Upper lobe of left lung (tissue), 6 donors: Measurements from ENCODE around the gene ASCC1. TPM values are rescaled to one million over a fixed set of nuclear protein-coding genes. Genes with fewer than 3 reads are reported as not detected.

Source experiments
- ATAC-seq, 2 donors: fragments of 200-7000 bp; cut with Tn5 transposase; one replicate each; pipeline ENCODE4 v1.9.1; 2022; ENCODE audit warnings: mild to moderate bottlenecking in 2 of 2, moderate library complexity in 2 of 2; ENCODE audit not compliant: low FRiP score in 2 of 2
- DNase-seq, 2 donors: peaks; one replicate each; pipeline ENCODE4 v3.0.0-alpha.2; 2019 to 2020
- H3K27ac ChIP-seq, 4 donors: fragments of 200-600 bp; sonication (generic); one replicate each; pipeline ENCODE4 v1.5.1; 2016 to 2019
- H3K27me3 ChIP-seq, 4 donors: fragments of 200-600 bp; sonication (generic); one replicate each; pipeline ENCODE4 v1.5.1; 2017 to 2019
- H3K36me3 ChIP-seq, 4 donors: fragments of 200-600 bp; sonication (generic); one replicate each; pipeline ENCODE4 v1.5.1; 2016 to 2019
- H3K4me1 ChIP-seq, 4 donors: fragments of 200-600 bp; sonication (generic); one replicate each; pipeline ENCODE4 v1.5.1; 2018 to 2019
- H3K4me3 ChIP-seq, 4 donors: fragments of 200-600 bp; sonication (generic); one replicate each; pipeline ENCODE4 v1.5.1; 2017 to 2019; ENCODE audit warnings: mild to moderate bottlenecking in 2 of 4, moderate library complexity in 1 of 4
- H3K9me3 ChIP-seq, 4 donors: fragments of 200-600 bp; sonication (generic); one replicate each; pipeline ENCODE4 v1.5.1; 2018 to 2019
- CTCF ChIP-seq, 6 experiments: fragments of 450-650 bp in 4 of 6; fragments of 200-600 bp in 2 of 6; sonication (generic) in 2 of 6; IDR thresholded peaks; one replicate each; pipeline ENCODE4 v1.5.1; 2016 to 2019; ENCODE audit warnings: antibody characterized with exemption in 6 of 6
- EP300 ChIP-seq, 4 donors: sonication (generic); formaldehyde crosslinking; IDR thresholded peaks; one replicate each; pipeline ENCODE4 v1.5.1; 2017; ENCODE audit warnings: antibody characterized with exemption in 4 of 4, control low read depth in 2 of 4
- POLR2A ChIP-seq, 4 donors: fragments of 450-650 bp; IDR thresholded peaks; one replicate each; pipeline ENCODE4 v1.5.1; 2016 to 2017; ENCODE audit warnings: antibody characterized with exemption in 4 of 4, mild to moderate bottlenecking in 2 of 4
- POLR2AphosphoS5 ChIP-seq, 2 donors: sonication (generic); formaldehyde crosslinking; IDR thresholded peaks; one replicate each; pipeline ENCODE4 v1.5.1; 2017; ENCODE audit warnings: antibody characterized with exemption in 2 of 2
- WGBS, 2 donors: methylation state at CpG; one replicate each; pipeline ENCODE4 v1.1.5; 2017 to 2018; 5-methylcytosine and 5-hydroxymethylcytosine counted together
- total RNA-seq, 6 donors: library from RNA; depleted of rRNA in 4 of 6; stranded (reverse); fragments of >200 nt in 4 of 6; gene quantifications; one replicate each; pipeline versions ENCODE4 v1.1.0 to v1.2.1, GENCODE V29; 2016 to 2021
- donor health status: DM: no; HTN: no; CAD: no; lungs with moderate emphysema.
- donor health status: DM: no; HTN: yes; CAD: no; lungs with severe emphysema.

ASCC1 gene
- total RNA-seq, 6 donors from 2014 or later, result 20.4 to 40.7 (median 24.4) TPM

GRCh38 chr10:72245949-72246525 is 30.0 kb upstream of the ASCC1 start:
- Histone ChIP-seq H3K9me3 (no peaks in the 10 kb centered on the region), H3K4me3 (no peak overlapping the region), H3K36me3 (no peaks in the 10 kb centered on the region), H3K27ac (peak overlapping the region; percentile 21 to 94 (median 88)), H3K27me3 (no peaks in the 10 kb centered on the region), H3K4me1 (peaks cover 96 to 97% (median 97%) of the 10 kb centered on the region in 4 donors)
- no peak for ATAC-seq
- WGBS, 2 donors, result 19 to 21% methylated on average over 3 of the region's 3 CpGs
- no peak for TF ChIP-seq POLR2AphosphoS5 (IDR thresholded peaks at IDR 0.05)
- no peak for TF ChIP-seq POLR2A (IDR thresholded peaks at IDR 0.05)
- TF ChIP-seq CTCF (IDR thresholded peaks at IDR 0.05), result no peak
- no peak for TF ChIP-seq EP300 (IDR thresholded peaks at IDR 0.05)
- DNase-seq, result no peak

- H3K4me1 ChIP-seq, result peaks cover 82 to 84% (median 84%) of the 10 kb centered on the region in 4 donors
- WGBS, 2 donors, result 75 to 78% methylated on average over 5 of the region's 5 CpGs
Observed at GRCh38 chr10:72244573-72245038, 28.5 kb upstream of the ASCC1 start.

GRCh38 chr10:72243822-72244437 is 27.9 kb upstream of the ASCC1 start:
- Histone ChIP-seq H3K4me3 (no peak overlapping the region), H3K27ac (peak overlapping the region; percentile 66 to 94 (median 88)), H3K36me3 (no peaks in the 10 kb centered on the region), H3K27me3 (no peaks in the 10 kb centered on the region), H3K9me3 (no peaks in the 10 kb centered on the region), H3K4me1 (peaks cover 75 to 78% (median 77%) of the 10 kb centered on the region in 4 donors)
- 45 to 64% methylated on average over 11 of the region's 11 CpGs for WGBS, 2 donors
- ATAC-seq (peak; percentile 54 to 72), DNase-seq (peak in 1 of 2 donors; percentile 65)
- TF ChIP-seq CTCF (IDR thresholded peaks at IDR 0.05), result peak in 4 of 6 experiments; percentile 15 to 54 (median 28)
- peak; percentile 81 to 92 for TF ChIP-seq POLR2AphosphoS5 (IDR thresholded peaks at IDR 0.05)
- peak in 2 of 4 donors; percentile 83 to 91 for TF ChIP-seq EP300 (IDR thresholded peaks at IDR 0.05)
- no peak for TF ChIP-seq POLR2A (IDR thresholded peaks at IDR 0.05)

More at GRCh38 chr10:72244573-72245038, 28.5 kb upstream of the ASCC1 start:
- no peak for DNase-seq
- Histone ChIP-seq H3K4me3 (no peak overlapping the region), H3K27ac (peak overlapping the region; percentile 60 to 94 (median 88)), H3K9me3 (no peaks in the 10 kb centered on the region), H3K36me3 (no peaks in the 10 kb centered on the region), H3K27me3 (no peaks in the 10 kb centered on the region)
- no peak for ATAC-seq
- TF ChIP-seq POLR2AphosphoS5 (IDR thresholded peaks at IDR 0.05) (no peak), EP300 (IDR thresholded peaks at IDR 0.05) (no peak), CTCF (IDR thresholded peaks at IDR 0.05) (no peak), POLR2A (IDR thresholded peaks at IDR 0.05) (no peak)

GRCh38 chr10:72242675-72243074 is 26.6 kb upstream of the ASCC1 start:
- DNase-seq (peak in 1 of 2 donors; percentile 76), ATAC-seq (peak; percentile 48 to 59)
- peak overlapping the region; percentile 66 to 94 (median 88) for H3K27ac ChIP-seq
- peaks cover 0 to 1% (median 0%) of the 10 kb centered on the region in 4 donors for H3K36me3 ChIP-seq
- H3K4me1 ChIP-seq, result peaks cover 62 to 69% (median 65%) of the 10 kb centered on the region in 4 donors
- H3K27me3 ChIP-seq, result no peaks in the 10 kb centered on the region
- peak in 3 of 4 donors; percentile 45 to 94 (median 82) for TF ChIP-seq EP300 (IDR thresholded peaks at IDR 0.05)
- peak in 1 of 4 donors; percentile 31 for TF ChIP-seq POLR2A (IDR thresholded peaks at IDR 0.05)
- TF ChIP-seq POLR2AphosphoS5 (IDR thresholded peaks at IDR 0.05), result peak; percentile 70 to 84
- no peak for TF ChIP-seq CTCF (IDR thresholded peaks at IDR 0.05)
- no peaks in the 10 kb centered on the region for H3K9me3 ChIP-seq
- WGBS, 2 donors, result 22 to 32% methylated on average over 4 of the region's 4 CpGs
- H3K4me3 ChIP-seq, result no peak overlapping the region
